Osteoblast (primary cell): ENCODE results near the gene MYBPH. TPM values are rescaled to one million over a fixed set of nuclear protein-coding genes. Genes with fewer than 3 reads are reported as not detected.

Experiments used
- DNase-seq: peaks from one replicate; pipeline ENCODE4 v3.0.0; 2011; ENCODE audit warnings: low spot score, mixed read lengths; ENCODE audit not compliant: insufficient read length; ENCODE audit errors: missing footprints
- H2AFZ ChIP-seq: 2 replicates; pipeline ENCODE4 v1.6.0; 2011; ENCODE audit warnings: mild to moderate bottlenecking, low read length
- H3K27ac ChIP-seq: 2 replicates; pipeline ENCODE4 v1.5.1; 2011; ENCODE audit warnings: mild to moderate bottlenecking, low read depth, low read length, moderate library complexity
- H3K27me3 ChIP-seq: 2 replicates; pipeline ENCODE4 v1.6.0; 2012; ENCODE audit warnings: mild to moderate bottlenecking, control low read depth, inconsistent platforms, low read length, moderate library complexity; ENCODE audit not compliant: insufficient read depth
- H3K36me3 ChIP-seq: 2 replicates; pipeline ENCODE4 v1.5.1; 2011; ENCODE audit warnings: mild to moderate bottlenecking, low read length, control low read depth, moderate library complexity; ENCODE audit not compliant: insufficient read depth
- H3K4me1 ChIP-seq: 2 replicates; pipeline ENCODE4 v1.5.1; 2011; ENCODE audit warnings: mild to moderate bottlenecking, low read length, control low read depth, moderate library complexity; ENCODE audit not compliant: insufficient read depth
- H3K4me2 ChIP-seq: 2 replicates; pipeline ENCODE4 v1.6.0; 2011; ENCODE audit warnings: mild to moderate bottlenecking, low read length; ENCODE audit not compliant: insufficient read depth
- H3K4me3 ChIP-seq: fragments of 200-600 bp; sonication (generic); 3 replicates; pipeline ENCODE4 v1.5.1; 2012; ENCODE audit warnings: mild to moderate bottlenecking, low read length, inconsistent platforms; ENCODE audit not compliant: insufficient read depth
- H3K79me2 ChIP-seq: 2 replicates; pipeline ENCODE4 v1.6.0; 2012; ENCODE audit warnings: mild to moderate bottlenecking, low read length, control low read depth, inconsistent platforms; ENCODE audit not compliant: insufficient read depth
- H3K9me3 ChIP-seq: 2 replicates; pipeline ENCODE4 v1.5.1; 2011; ENCODE audit warnings: low read depth, low read length, control low read depth
- H4K20me1 ChIP-seq: 2 replicates; pipeline ENCODE4 v1.6.0; 2012; ENCODE audit warnings: mild to moderate bottlenecking, low read length, control low read depth; ENCODE audit not compliant: insufficient read depth
- total RNA-seq: library from RNA; depleted of rRNA; stranded (reverse); fragments of >200 nt; gene quantifications from 2 replicates; pipeline ENCODE4 v1.2.3, GENCODE V29; 2012
- TF ChIP-seq, protein P1 (sequence below): IDR thresholded peaks from 2 replicates; pipeline ENCODE4 v1.5.1; 2011; ENCODE audit warnings: mild to moderate bottlenecking, low read depth, low read length, moderate library complexity; ENCODE audit errors: extremely low read depth

MYBPH gene
- total RNA-seq, 1 donor, result under 0.01 TPM

DNA sequence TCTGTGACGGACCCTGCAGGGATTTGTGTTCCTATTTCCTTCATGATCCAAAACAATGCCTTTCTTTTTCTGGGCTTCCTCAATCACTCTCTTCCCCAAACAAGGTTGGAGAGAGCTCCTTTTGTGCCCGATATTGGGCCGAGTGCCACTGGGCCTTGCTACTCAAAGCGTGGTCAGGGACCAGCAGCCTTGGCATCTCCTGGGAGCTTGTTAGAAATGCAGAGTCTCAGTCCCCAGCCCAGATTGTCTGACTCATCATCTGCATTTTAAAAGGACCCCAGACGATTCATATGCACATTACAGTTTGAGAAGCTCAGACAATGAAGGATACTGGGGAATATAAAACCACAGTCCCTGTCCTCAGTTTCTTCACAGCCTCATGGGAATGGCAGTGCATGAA, 28.2 kb downstream of the MYBPH start:
- H3K27me3 ChIP-seq, result no peaks in the 10 kb centered on the region

DNA sequence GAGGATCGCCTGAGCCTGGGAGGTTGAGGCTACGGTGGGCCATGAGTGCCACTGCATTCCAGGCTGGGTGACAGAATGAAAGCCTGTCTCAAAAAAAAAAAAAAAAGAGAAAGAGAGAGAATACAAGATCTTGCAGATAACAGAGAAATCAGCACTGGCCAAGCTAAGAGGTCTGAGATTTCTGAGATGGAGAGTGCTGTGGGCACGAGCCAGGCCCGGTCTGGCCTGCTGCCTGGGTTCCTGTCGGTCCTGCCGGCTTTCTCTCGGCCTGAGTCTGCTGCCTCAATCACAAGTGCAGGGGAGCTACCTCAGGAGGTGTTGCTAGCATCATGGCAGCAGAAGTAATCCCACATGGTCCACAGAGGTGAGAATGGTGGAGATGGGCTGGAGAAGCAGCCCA, 29.1 kb downstream of the MYBPH start:
- Histone ChIP-seq H2AFZ (no peak overlapping the region), H3K79me2 (no peaks in the 10 kb centered on the region), H3K27ac (no peak overlapping the region), H3K9me3 (no peaks in the 10 kb centered on the region), H3K36me3 (no peaks in the 10 kb centered on the region), H3K4me2 (no peak overlapping the region), H3K4me3 (no peak overlapping the region), H3K4me1 (no peaks in the 10 kb centered on the region), H3K27me3 (peaks cover 3% of the 10 kb centered on the region), H4K20me1 (no peaks in the 10 kb centered on the region)
- DNase-seq, result peak; percentile 23
- TF ChIP-seq, protein P1, sequence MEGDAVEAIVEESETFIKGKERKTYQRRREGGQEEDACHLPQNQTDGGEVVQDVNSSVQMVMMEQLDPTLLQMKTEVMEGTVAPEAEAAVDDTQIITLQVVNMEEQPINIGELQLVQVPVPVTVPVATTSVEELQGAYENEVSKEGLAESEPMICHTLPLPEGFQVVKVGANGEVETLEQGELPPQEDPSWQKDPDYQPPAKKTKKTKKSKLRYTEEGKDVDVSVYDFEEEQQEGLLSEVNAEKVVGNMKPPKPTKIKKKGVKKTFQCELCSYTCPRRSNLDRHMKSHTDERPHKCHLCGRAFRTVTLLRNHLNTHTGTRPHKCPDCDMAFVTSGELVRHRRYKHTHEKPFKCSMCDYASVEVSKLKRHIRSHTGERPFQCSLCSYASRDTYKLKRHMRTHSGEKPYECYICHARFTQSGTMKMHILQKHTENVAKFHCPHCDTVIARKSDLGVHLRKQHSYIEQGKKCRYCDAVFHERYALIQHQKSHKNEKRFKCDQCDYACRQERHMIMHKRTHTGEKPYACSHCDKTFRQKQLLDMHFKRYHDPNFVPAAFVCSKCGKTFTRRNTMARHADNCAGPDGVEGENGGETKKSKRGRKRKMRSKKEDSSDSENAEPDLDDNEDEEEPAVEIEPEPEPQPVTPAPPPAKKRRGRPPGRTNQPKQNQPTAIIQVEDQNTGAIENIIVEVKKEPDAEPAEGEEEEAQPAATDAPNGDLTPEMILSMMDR, result no peak

More for the DNA sequence above, 28.2 kb downstream of the MYBPH start:
- H3K4me2 ChIP-seq, result no peak overlapping the region
- no peaks in the 10 kb centered on the region for H3K36me3 ChIP-seq
- H4K20me1 ChIP-seq, result no peaks in the 10 kb centered on the region
- no peak overlapping the region for H3K27ac ChIP-seq
- no peak for DNase-seq
- H3K4me1 ChIP-seq, result peaks cover 3% of the 10 kb centered on the region
- H3K79me2 ChIP-seq, result no peaks in the 10 kb centered on the region
- TF ChIP-seq, protein P1, result no peak
- no peak overlapping the region for H3K4me3 ChIP-seq
- no peak overlapping the region for H2AFZ ChIP-seq
- H3K9me3 ChIP-seq, result no peaks in the 10 kb centered on the region

DNA sequence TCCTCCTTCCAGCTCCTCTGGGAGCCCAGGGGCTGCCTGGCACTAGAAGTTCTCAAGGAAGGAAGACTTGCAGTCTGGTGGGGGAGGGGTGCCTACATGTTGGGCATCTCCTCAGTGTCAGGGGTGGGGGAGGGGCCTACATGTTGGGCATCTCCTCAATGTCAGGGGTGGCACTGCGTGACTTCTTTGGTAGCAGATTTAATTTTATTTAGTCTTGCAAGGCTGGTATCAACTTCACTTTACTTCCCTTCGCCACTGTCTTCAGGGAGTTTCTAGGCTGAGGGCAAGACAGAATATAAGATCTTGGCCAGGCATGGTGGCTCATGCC, 29.6 kb downstream of the MYBPH start:
- no peaks in the 10 kb centered on the region for H3K79me2 ChIP-seq
- H3K27me3 ChIP-seq, result peaks cover 3% of the 10 kb centered on the region
- H3K9me3 ChIP-seq, result no peaks in the 10 kb centered on the region
- H4K20me1 ChIP-seq, result no peaks in the 10 kb centered on the region
- no peak overlapping the region for H2AFZ ChIP-seq
- H3K4me1 ChIP-seq, result no peaks in the 10 kb centered on the region
- TF ChIP-seq, protein P1, result no peak
- peak; percentile 58 for DNase-seq
- H3K4me2 ChIP-seq, result no peak overlapping the region
- no peak overlapping the region for H3K27ac ChIP-seq
- no peaks in the 10 kb centered on the region for H3K36me3 ChIP-seq
- H3K4me3 ChIP-seq, result no peak overlapping the region

DNA sequence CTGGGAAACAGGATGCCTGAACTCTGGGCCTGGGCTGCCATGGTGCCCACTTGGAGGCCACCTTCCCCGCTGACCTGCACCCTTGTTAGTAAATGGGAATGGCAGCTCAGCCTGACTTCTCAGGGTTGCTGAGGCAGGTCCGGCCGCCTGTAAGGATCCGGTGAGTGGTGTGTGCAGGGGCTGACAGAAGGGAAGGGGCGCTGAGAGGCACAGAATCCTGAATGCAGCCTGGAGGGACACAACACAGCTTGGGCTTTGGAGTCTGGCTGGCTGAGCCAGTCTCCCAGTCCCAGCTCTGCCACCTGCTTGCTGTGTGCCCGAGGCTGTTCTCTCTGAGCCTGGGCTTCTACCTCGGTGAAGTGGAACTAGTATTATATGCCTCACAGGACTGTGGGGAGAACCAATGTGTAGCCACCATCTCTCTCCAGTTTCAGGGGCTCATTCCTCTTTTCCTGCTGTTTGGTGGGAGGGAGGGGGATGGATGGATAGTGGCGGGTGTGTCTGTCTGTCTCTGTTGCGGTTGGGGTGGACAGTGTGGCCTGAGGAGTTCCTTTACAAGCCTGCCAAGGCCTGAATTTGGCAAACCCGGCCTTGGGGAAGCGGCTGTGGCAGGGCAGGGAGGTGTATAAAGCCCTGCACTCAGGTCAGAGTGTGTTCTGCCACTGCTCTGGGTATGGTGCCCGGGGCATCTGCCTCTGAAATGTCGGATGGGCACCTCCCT, 30.1 kb downstream of the MYBPH start:
- Histone ChIP-seq H3K27ac (no peak overlapping the region), H3K4me1 (no peaks in the 10 kb centered on the region), H3K79me2 (no peaks in the 10 kb centered on the region), H3K4me3 (no peak overlapping the region), H3K27me3 (peaks cover 3% of the 10 kb centered on the region), H4K20me1 (no peaks in the 10 kb centered on the region), H3K36me3 (no peaks in the 10 kb centered on the region), H3K9me3 (no peaks in the 10 kb centered on the region), H2AFZ (no peak overlapping the region), H3K4me2 (no peak overlapping the region)
- TF ChIP-seq, protein P1, result no peak
- peak; percentile 44 for DNase-seq
